B cell (primary cell): ENCODE measurements around the gene CDC25B. TPM values are rescaled to one million over a fixed set of nuclear protein-coding genes. Genes with fewer than 3 reads are reported as not detected.

Source experiments
- ATAC-seq: fragments of 200-7000 bp; cut with Tn5 transposase; one replicate; pipeline ENCODE4 v1.10.0; 2021; ENCODE audit warnings: low read depth, mild to moderate bottlenecking, moderate number of reproducible peaks, moderate library complexity
- CTCF ChIA-PET: fragments of 350-600 bp; sonication (Branson Sonifier 250); formaldehyde crosslinking; loops from one replicate; lab custom pipeline; 2021; ENCODE audit warnings: antibody characterized with exemption, inconsistent platforms; lab: Charles Lee
- POLR2A ChIA-PET: fragments of 350-600 bp; sonication (Branson Sonifier 250); formaldehyde crosslinking; loops from one replicate; lab custom pipeline; 2021; ENCODE audit warnings: antibody characterized with exemption; lab: Charles Lee
- DNase-seq: peaks from one replicate; pipeline ENCODE4 v3.0.0; 2013
- H2AFZ ChIP-seq: 2 replicates; pipeline ENCODE4 v1.6.1; 2012; ENCODE audit warnings: mild to moderate bottlenecking, low read depth, low read length; ENCODE audit not compliant: insufficient read depth, poor library complexity, severe bottlenecking
- H3K27ac ChIP-seq, 2 donors: 1 replicate in 1 of 2; 2 replicates in 1 of 2; pipeline ENCODE4 v1.5.1; 2012 to 2013; ENCODE audit warnings: low read length in 2 of 2, mild to moderate bottlenecking in 2 of 2, moderate library complexity in 1 of 2
- H3K27me3 ChIP-seq, 4 experiments: fragments of 200-600 bp in 1 of 4; sonication (generic) in 1 of 4; replicated peaks in 1 of 4; 1 replicate in 2 of 4; 2 replicates in 2 of 4; pipeline versions ENCODE4 v1.6.1 to v1.7.0; 2013 to 2016; ENCODE audit warnings: low read length in 3 of 4, mild to moderate bottlenecking in 2 of 4, mixed read lengths in 1 of 4, moderate library complexity in 1 of 4; ENCODE audit not compliant: insufficient read depth in 4 of 4, control insufficient read depth in 3 of 4; ENCODE audit errors: control extremely low read depth in 1 of 4
- H3K36me3 ChIP-seq, 2 experiments: replicated peaks in 1 of 2; 1 replicate in 1 of 2; 2 replicates in 1 of 2; pipeline versions ENCODE4 v1.6.1 to v1.7.1; 2013; ENCODE audit warnings: low read length in 1 of 2; ENCODE audit not compliant: insufficient read depth in 2 of 2, control insufficient read depth in 1 of 2; ENCODE audit errors: control extremely low read depth in 1 of 2, extremely low read depth in 1 of 2
- H3K4me1 ChIP-seq, 2 donors: fragments of 200-600 bp in 1 of 2; sonication (generic) in 1 of 2; 1 replicate in 1 of 2; 2 replicates in 1 of 2; pipeline versions ENCODE4 v1.5.1 to v1.6.1; 2013 to 2017; ENCODE audit warnings: low read length in 2 of 2; ENCODE audit not compliant: control insufficient read depth in 2 of 2, insufficient read depth in 2 of 2
- H3K4me2 ChIP-seq: replicated peaks from 2 replicates; pipeline ENCODE3; 2012; ENCODE audit warnings: mild to moderate bottlenecking, low read depth, low read length; ENCODE audit not compliant: poor library complexity, severe bottlenecking
- H3K4me3 ChIP-seq, 5 experiments: fragments of 200-600 bp in 1 of 5; sonication (generic) in 1 of 5; 1 replicate in 3 of 5; 2 replicates in 2 of 5; pipeline versions ENCODE4 v1.5.1 to v1.7.0; 2011 to 2016; ENCODE audit warnings: low read length in 4 of 5, mild to moderate bottlenecking in 4 of 5, low read depth in 2 of 5, control low read depth in 1 of 5, moderate library complexity in 1 of 5; ENCODE audit not compliant: insufficient read depth in 1 of 5; ENCODE audit errors: control extremely low read depth in 1 of 5, extremely low read depth in 1 of 5
- H3K79me2 ChIP-seq: fragments of 200-600 bp; sonication (generic); one replicate; pipeline ENCODE4 v1.6.0; 2016; ENCODE audit warnings: low read length; ENCODE audit not compliant: control insufficient read depth, insufficient read depth
- H3K9ac ChIP-seq: fragments of 200-600 bp; sonication (generic); 2 replicates; pipeline ENCODE4 v1.6.1; 2017; ENCODE audit warnings: mild to moderate bottlenecking, low read length, moderate library complexity
- H3K9me3 ChIP-seq, 3 donors: one replicate each; pipeline versions ENCODE4 v1.6.1 to v1.7.1; 2013; ENCODE audit warnings: low read length in 2 of 3; ENCODE audit not compliant: control insufficient read depth in 2 of 3, insufficient read depth in 1 of 3; ENCODE audit errors: control extremely low read depth in 1 of 3
- H4K20me1 ChIP-seq: 2 replicates; pipeline ENCODE4 v1.6.0; 2012; ENCODE audit warnings: mild to moderate bottlenecking, low read length; ENCODE audit not compliant: insufficient read depth, control insufficient read depth, poor library complexity, severe bottlenecking
- H3K27ac Mint-ChIP-seq: one replicate; pipeline ENCODE4 v1.8.0; 2021; ENCODE audit warnings: mixed read lengths
- H3K27me3 Mint-ChIP-seq: one replicate; pipeline ENCODE4 v1.8.0; 2021; ENCODE audit warnings: mixed read lengths
- H3K4me1 Mint-ChIP-seq: one replicate; pipeline ENCODE4 v1.8.0; 2021; ENCODE audit warnings: mixed read lengths
- H3K4me3 Mint-ChIP-seq: one replicate; pipeline ENCODE4 v1.8.0; 2021; ENCODE audit warnings: mixed read lengths
- H3K9me3 Mint-ChIP-seq: one replicate; pipeline ENCODE4 v1.8.0; 2022; ENCODE audit warnings: mixed read lengths; ENCODE audit not compliant: insufficient read depth
- CTCF ChIP-seq: fragments of 200-600 bp; IDR thresholded peaks from one replicate; pipeline ENCODE4 v1.8.0; 2022; ENCODE audit warnings: antibody characterized with exemption, mild to moderate bottlenecking
- EZH2 ChIP-seq: IDR thresholded peaks from 2 replicates; pipeline ENCODE4 v1.6.1; 2012; ENCODE audit warnings: borderline replicate concordance, low read depth, mild to moderate bottlenecking, moderate library complexity, low read length; ENCODE audit not compliant: insufficient read depth, poor library complexity, severe bottlenecking
- WGBS: methylation state at CpG from one replicate; pipeline ENCODE4 v1.1.5; 2013; ENCODE audit warnings: missing lambda C conversion rate; ENCODE audit not compliant: insufficient coverage; 5-methylcytosine and 5-hydroxymethylcytosine counted together
- intact Hi-C: fragments of 100-400 bp; cut with micrococcal nuclease; formaldehyde crosslinking; loops from one replicate; pipeline ENCODE4 v1.10.0; 2022
- polyA plus RNA-seq: library from polyadenylated mRNA; depleted of rRNA; stranded (reverse); fragments of >200 nt; gene quantifications from 2 replicates; pipeline ENCODE4 v1.2.3, GENCODE V29; 2012
- total RNA-seq, 2 donors: library from RNA; stranded (reverse); fragments of 120-200 nt in 1 of 2; gene quantifications; 1 replicate in 1 of 2; 2 replicates in 1 of 2; pipeline versions ENCODE4 v1.2.3 to v1.2.4, GENCODE V29; 2013 to 2022

CDC25B gene
- total and polyA plus RNA-seq, 2 donors (not counting 1 experiment from before 2014, with no cell fraction given): 72.3 to 114 TPM

DNA sequence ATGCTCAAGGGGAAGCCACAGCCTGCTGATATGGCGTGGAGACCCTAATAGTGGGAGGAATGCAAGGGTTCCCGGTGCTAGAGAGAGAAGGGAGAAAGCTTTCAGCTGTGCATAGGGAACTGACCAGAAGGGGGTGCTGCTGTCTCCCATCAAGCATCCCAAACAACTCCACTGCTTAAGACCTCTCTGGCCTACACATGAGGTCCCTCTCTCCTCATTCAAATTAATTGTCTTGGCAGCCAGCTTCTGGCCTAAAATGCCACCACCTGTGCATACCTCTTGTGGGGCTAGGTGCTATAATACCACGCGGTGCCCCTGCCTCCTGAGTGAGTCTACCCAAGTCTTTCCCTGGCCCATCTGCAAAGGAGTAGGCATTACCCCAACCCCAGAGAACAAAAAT is 43.0 kb upstream of the CDC25B start:
- no peak overlapping the region for H3K9ac ChIP-seq
- peaks cover 0 to 12% of the 10 kb centered on the region in 2 donors for H3K4me1 ChIP-seq
- peak overlapping the region; percentile 37 for H3K4me3 Mint-ChIP-seq
- no peaks in the 10 kb centered on the region for H3K9me3 Mint-ChIP-seq
- ChIA-PET POLR2A (interaction anchor here (0.5 kb wide), 1 partner anchor 101 kb away, joined by 4 read pairs; no protein-coding TSS in a partner anchor), CTCF (interaction anchor here (0.7 to 3.9 kb wide), 10 partner anchors 11 to 332 kb away, joined by 3 to 47 read pairs (median 3); partner anchors contain the start of genes ADISSP, CENPB and SPEF1)
- H3K27ac ChIP-seq: no peak overlapping the region
- DNase-seq: peak; percentile 72
- intact Hi-C loops: loop anchor here (1.0 to 5.0 kb wide), 6 partner anchors 15 to 332 kb away; partner anchors contain the start of genes AP5S1 and SPEF1
- peak overlapping the region; percentile 67 for H3K27ac Mint-ChIP-seq
- H4K20me1 ChIP-seq: no peaks in the 10 kb centered on the region
- no peaks in the 10 kb centered on the region for H3K27me3 ChIP-seq
- no peaks in the 10 kb centered on the region for H3K9me3 ChIP-seq
- no peak overlapping the region for H3K4me3 ChIP-seq
- TF ChIP-seq CTCF: peak; percentile 75
- TF ChIP-seq EZH2: no peak
- H3K27me3 Mint-ChIP-seq: no peaks in the 10 kb centered on the region
- 77% methylated on average over 3 of the region's 4 CpGs for WGBS
- peaks cover 0 to 3% of the 10 kb centered on the region in 2 experiments for H3K36me3 ChIP-seq
- H3K4me1 Mint-ChIP-seq: peaks cover 7% of the 10 kb centered on the region
- no peak overlapping the region for H3K4me2 ChIP-seq
- peak; percentile 59 for ATAC-seq
- H2AFZ ChIP-seq: peak overlapping the region; percentile 2
- peaks cover 3% of the 10 kb centered on the region for H3K79me2 ChIP-seq

- no peak overlapping the region for H3K4me3 Mint-ChIP-seq
- H3K27ac ChIP-seq: no peak overlapping the region
- H3K4me1 Mint-ChIP-seq: peaks cover 7% of the 10 kb centered on the region
- ATAC-seq (no peak), DNase-seq (no peak)
- intact Hi-C loops: loop anchor here (1.0 to 5.0 kb wide), 6 partner anchors 15 to 332 kb away; partner anchors contain the start of genes AP5S1 and SPEF1
- H3K36me3 ChIP-seq: peaks cover 0 to 5% of the 10 kb centered on the region in 2 experiments
- no peaks in the 10 kb centered on the region for H3K27me3 Mint-ChIP-seq
- TF ChIP-seq EZH2 (no peak), CTCF (no peak)
- no peaks in the 10 kb centered on the region for H3K27me3 ChIP-seq
- H3K4me2 ChIP-seq: no peak overlapping the region
- H3K27ac Mint-ChIP-seq: no peak overlapping the region
- WGBS: 99% methylated on average over 17 of the region's 26 CpGs
- ChIA-PET POLR2A (no interaction called here), CTCF (interaction anchor here (1.0 to 3.9 kb wide), 9 partner anchors 13 to 332 kb away, joined by 3 to 47 read pairs (median 3); partner anchors contain the start of genes ADISSP, CENPB and SPEF1)
- H3K9me3 Mint-ChIP-seq: no peaks in the 10 kb centered on the region
- H3K4me3 ChIP-seq: no peak overlapping the region
- H3K4me1 ChIP-seq: peaks cover 0 to 12% of the 10 kb centered on the region in 2 donors
- H3K9me3 ChIP-seq: no peaks in the 10 kb centered on the region
- H2AFZ ChIP-seq: peak overlapping the region; percentile 2
- H3K9ac ChIP-seq: no peak overlapping the region
- peaks cover 3% of the 10 kb centered on the region for H3K79me2 ChIP-seq
- H4K20me1 ChIP-seq: no peaks in the 10 kb centered on the region
Measured at GRCh38 chr20:3753501-3754275, 42.4 kb upstream of the CDC25B start.
